Measurements from ENCODE around the gene NFS1.

The NFS1 gene

DNA sequence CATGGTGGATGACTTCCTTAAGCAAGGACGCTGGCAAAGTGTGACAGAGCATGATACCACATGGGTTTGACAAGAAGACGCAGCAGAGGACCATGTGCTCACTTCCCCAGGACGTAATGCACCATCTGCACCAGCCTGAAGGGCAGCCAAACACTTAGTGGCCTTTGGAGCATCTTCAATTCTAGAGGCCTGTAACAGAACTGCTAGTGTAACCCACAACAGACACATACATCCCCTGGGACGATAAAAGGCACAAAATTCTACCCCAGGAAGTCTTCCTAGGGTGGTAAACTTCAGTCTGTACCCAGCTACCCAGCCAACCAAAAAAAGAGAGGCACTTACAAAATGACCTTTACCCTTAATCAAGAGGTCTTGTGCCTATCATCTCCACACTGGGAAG lies 25.3 kb downstream of the NFS1 start:
- no peak for DNase-seq (ENCODE audit: low read depth)

DNA sequence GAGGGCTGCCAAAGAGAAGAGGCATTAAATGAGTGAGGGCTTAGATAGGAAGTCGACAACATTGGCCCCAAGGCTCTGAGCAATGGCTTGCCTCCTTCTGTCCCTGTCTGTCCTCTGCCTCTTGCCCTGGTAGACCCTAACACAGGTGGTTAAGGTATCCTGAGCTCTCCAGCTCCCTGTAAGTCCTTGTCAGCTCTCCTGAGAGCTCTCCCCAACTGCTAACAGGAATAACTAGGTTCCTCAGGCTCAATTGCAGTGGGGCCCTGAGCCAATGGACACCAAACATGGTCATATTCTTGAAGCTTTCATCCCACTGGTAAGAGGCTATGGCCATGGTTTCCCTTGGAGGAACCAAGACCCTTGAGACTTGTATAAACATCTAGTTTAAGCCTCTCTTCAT lies 29.5 kb downstream of the NFS1 start:
- DNase-seq (ENCODE audit: low read depth) = no peak

DNA sequence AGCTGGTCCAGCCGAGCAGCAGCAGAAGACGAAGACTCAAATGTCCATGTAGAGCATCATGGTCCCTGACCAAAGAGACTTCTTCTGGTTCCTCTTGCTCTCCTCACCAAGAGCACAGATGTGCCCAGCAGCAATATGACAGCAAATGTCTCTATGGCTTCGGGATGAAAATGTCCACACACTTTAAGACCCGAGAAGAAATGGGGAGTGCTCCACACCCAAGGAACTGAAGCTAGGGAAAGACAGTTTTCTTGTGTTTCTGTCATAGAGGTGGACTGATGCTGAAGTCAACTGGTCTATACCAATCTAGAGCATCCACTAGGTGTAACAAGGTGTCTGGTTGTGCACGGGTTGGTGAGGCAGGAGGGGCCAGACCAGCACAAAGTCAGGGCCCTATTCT lies 29.9 kb downstream of the NFS1 start:
- no peak for DNase-seq (ENCODE audit: low read depth)

DNA sequence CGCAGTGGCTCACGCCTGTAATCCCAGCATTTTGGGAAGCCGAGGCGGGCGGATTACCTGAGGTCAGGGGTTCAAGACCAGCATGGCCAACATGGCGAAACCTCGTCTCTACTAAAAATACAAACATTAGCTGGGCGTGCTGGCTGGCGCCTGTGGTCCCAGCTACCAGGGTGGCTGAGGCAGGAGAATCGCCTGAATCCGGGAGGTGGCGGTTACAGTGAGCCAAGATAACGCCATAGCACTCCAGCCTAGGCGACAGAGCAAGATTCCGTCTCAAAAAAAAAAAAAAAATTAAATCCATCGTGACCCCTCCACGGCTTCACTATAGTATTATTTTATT lies 33.2 kb downstream of the NFS1 start:
- DNase-seq (ENCODE audit: low read depth) = no peak

DNA sequence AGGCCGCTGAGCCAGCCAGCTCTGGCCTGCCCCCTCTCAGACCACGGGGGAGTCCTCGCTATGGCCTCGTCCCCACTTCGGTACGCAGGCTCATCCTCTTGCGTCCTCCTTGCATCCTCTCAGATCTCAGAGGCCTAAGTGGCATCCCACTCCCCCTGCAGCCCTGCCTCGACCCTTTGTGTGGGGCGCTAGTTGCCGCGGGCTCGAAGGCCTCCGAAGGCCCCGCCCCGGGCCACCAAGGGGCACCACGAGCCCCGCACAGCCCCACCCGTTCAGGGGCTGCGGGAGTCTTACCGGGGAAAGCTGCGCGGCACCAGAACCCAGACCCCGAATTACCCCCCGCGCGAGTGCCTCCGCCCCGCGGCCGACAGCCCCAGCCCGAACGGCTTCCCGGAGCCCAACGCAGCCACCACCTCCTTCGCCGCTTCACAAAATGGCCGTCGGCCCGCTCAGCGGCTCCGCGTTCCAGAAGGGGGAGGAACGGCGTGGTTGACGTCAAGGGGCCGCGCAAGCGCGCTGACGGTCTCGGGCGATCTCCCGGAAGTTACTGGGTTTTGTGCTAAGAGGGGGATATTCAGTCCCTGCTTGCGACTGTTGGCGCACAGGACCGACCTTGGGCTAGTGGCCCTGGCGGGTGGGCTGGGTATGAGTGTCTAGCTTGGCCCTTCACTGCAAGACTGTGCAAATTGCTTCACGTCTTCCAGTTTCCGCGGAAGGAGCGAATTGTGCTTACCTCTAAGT lies 34.5 kb downstream of the NFS1 start, which contains the start of the genes CPNE1 and RBM12:
CPNE1 (minus strand) TSS at position 435 of the 741 bp plus-strand sequence. CDS start 31,977 bp downstream, outside the sequence.
RBM12 (minus strand) TSS at position 435 of the 741 bp plus-strand sequence. CDS start 9,578 bp downstream, outside the sequence.
- DNase-seq (ENCODE audit: low read depth) = peak; percentile 92

DNA sequence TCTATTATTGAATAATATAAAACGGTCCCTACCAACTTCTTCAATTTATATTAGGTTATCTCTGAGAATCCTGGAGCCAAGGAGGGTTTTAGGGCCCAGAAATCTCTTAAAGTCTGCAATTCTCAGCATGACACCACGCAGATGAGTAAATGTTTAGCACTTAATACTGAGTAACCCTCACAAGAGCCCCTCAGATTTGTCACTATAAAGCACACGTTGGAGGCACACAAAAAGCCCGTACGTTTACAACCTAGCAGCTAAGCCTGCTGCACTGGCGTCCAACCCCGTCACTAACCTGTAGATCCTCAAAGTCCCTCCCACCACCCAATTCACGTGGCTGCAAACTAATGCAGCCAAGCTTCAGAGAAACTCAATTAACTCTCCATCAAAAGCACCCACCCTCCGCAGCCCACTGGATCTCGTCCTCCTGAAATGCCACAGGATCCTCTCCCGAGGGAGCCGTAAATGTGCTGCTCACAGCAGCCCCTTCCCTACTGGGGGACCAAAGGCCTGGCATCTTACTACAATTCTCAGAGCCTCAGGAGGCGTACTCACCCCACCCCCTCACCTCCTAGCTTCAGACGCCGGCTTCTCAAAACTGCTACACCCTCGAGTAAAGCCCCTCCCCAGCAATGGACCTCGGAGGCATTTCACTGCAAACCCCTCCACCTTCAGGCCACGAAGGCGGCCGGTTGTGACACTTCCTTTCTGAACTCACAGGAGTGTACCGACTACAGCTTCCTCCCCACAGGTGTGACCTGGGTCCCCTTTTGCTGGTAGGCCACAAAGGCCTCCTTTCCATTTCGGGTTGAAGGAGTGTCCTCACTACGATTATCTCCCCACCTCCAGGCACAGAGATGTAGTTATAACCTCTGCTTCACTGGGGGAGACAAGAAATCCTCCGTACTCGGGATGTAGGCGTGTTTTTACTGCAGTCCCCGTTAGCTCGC lies 35.4 kb downstream of the NFS1 start:
- DNase-seq (ENCODE audit: low read depth) = peak; percentile 33

DNA sequence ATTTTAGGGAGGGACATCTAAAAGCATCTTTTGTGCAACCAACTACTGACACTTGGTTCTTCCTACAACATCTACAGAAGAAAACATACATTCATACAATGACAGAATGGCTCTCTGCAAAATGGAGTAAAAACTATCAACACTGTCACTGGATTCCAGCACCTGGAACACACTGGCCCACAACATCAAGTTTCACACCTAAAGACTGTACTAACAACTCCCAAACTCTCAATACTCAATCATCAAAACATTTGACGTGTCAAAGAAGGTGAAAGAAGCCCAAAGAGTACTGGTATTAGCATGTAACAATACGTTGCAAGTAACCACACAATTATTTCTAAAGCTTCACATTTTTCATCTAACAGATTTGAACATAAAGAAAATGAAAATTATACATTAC lies 36.6 kb downstream of the NFS1 start:
- no peak for DNase-seq (ENCODE audit: low read depth)

DNA sequence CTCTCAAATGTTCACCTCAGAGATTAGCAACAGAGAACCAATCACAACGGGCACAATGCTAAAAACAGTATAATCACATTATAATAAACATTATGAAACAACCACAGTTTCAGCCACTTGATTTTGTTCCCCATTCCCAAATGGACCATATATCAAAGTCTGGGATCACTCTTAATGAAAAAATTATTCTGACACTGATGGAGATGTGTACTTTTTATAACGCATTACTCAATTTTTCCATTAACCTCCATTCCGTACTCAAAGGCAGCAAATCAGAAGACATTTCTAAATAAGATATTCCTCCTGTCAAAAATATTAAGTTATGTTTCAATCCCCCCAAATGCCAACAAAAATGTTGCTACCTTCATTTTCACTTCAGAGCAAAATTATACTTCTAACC lies 37.2 kb downstream of the NFS1 start:
- no peak for DNase-seq (ENCODE audit: low read depth)

DNA sequence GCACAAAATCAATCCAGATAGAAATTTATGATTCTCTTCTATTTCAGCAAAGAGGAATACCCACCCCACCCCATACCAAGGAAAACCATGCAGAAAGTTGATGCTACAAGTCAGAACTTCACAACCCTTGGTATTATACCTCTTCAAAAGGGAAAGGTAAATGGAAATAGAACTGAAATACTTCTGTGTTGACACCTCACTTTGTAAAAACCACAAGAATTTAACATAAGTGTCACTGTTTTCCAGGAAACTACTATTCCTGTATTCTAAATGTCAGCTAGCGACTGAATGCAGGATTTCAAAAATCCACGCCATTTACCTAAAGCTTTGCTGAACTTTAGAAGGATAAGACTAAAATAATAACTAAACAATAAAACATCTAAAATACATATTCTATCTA lies 38.1 kb downstream of the NFS1 start:
- peak; percentile 15 for DNase-seq (ENCODE audit: low read depth)

DNA sequence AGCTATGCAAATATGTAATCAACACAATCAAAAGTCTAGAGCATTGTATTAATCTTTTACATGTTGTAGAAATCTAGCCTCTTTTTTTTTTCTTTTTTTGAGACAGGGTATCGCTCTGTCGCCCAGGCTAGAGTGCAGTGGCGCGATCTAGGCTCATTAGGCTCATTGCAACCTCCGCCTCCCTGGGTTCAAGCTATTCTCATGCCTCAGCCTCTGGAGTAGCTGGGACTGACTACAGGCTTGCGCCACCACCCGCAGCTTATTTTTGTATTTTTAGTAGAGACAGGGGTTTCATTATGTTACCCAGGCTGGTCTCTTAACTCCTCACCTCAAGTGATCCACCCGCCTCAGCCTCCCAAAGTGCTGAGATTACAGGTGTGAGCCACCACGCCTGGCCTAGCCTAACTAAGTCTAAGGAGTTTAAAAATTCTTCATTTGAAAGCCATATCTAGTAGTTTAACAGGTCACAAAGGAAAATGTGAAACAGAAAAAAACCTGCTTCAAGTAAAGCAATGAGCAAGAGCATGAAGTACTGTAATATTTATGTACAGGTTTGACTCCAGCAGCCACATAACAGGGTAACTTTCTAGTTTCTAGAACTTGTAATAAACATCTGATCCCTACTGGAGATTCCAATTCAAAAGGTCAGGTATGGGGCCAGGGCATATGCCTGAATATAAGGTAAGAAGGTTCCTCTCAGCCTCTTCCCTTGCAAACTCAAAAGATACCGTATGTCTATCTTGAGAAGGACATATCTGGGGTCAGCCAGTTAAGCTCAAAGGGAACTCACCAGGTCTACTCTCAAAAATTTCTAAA lies 38.8 kb downstream of the NFS1 start:
- no peak for DNase-seq (ENCODE audit: low read depth)

DNA sequence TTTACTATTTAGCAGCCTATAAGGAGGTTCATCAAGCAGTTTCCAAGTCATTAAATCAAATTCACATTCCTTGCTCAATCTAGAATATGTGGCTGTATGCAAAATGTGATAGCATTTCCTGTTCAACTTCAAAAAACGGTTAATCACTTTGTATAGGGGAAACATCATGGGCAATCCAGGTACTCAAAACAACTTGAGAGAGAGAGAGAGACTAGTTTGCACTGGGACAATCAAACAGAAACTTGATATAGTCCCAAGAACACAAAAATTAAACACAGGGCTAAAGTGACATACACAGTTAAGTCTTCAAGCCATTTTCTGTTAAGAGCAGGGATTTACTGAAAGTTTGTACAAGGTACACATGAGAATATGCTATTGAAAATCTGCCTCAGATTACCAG lies 41.9 kb downstream of the NFS1 start:
- no peak for DNase-seq (ENCODE audit: low read depth)

DNA sequence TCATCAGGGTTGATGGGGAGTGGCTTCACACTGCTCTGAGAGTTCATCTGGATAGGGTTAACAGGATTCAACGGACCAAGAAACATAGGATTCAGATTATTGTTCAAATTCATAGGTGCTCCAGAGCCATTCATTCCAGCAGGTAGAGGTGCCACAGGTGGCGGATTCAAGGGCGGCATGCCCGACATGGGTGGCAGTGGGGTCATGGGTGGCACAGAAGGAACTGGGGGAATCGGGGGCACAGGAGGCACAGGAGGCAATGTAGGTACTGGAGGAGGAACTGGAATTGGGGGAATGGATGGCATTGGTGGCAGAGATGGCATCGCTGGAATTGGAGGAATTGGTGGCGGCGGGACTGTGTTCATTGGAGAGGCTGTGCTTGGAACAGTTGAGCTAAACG lies 44.7 kb downstream of the NFS1 start:
- no peak for DNase-seq (ENCODE audit: low read depth)

DNA sequence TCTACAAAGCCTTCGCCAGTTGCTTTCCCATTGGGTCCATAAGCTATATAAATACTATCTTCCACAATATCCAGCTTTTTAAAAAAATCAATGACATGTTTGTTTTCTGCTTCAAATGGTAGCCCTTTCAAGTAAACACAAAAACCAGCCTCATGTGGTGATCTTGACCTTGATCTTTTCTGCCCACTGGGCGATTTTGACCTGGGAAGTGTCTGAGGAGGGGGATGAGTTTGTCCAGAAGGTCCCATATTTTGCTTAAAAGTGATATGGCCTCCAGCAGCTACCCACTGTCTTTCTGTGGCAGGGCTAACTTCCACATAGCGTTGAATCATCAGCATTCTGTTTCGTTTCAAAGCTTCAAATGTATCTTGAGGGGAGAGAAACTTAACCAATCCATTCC lies 45.3 kb downstream of the NFS1 start:
- DNase-seq (ENCODE audit: low read depth) = no peak

DNA sequence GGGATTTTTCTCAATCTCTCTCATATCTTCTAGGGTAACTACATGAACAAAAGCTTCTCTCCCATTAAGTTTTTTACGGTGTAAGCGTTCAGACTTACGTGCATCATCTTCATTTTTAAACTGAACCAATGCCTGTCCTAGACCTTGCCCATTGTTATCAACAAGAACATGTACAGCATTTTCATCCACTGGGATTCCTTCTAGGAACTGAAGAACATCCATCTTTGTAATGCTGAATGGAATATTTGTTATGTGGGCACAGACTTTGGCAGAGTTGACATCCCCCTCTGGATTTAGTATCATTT lies 45.8 kb downstream of the NFS1 start:
- no peak for DNase-seq (ENCODE audit: low read depth)

DNA sequence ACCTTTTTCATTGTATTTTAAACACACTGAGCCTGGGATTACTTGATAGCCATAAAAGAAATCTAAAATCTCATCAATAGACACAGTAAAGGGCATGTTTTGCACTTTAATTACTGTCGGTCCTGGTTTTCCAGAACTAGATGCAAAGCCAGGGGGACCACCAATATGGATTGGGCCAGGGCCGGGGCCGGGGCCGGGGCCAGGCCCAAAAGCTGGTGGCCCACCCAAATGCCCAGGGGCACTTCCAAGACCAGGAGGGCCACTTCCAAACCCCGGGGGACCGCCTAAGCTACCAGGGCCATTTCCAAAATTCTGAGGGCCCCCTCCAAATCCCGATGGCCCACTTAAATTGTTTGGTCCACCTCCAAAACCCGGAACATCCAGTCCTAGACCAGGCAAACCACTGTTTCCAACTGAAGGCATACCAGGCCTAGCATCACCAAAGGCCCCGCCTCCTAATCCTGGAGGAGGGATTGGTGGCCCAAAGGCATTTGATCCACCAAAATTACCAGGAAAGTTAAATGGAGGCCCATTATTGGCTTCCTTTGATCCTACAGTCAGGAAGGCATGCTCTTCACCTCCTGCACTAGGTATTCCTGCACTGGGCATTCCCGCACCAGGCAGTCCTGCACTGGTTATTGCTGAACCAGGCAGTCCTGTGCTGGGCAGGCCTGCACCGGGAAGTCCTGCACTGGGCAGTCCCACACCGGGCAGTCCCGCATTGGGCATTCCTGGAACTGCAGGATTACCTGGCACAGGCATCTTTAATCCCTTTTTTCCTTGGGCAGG lies 46.3 kb downstream of the NFS1 start:
- DNase-seq (ENCODE audit: low read depth) = no peak

DNA sequence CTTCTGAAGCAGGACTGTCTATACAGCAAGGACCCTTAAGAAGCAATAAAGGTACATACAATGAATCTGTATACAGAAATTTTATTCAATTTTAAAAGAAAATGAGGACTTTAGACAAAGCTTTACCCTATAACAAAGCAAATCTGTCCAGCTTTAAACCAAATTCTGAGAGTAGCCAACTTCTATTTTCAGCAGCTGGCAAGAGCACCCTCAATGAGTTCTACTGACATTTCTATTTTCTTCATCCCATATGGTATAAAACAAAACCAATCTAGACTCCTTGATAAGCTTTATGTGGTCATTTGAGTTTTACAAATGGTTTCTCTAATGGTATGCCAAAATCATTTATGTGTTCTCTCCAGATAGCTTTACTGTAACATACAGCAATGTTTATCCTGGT lies 47.2 kb downstream of the NFS1 start:
- DNase-seq (ENCODE audit: low read depth) = no peak

DNA sequence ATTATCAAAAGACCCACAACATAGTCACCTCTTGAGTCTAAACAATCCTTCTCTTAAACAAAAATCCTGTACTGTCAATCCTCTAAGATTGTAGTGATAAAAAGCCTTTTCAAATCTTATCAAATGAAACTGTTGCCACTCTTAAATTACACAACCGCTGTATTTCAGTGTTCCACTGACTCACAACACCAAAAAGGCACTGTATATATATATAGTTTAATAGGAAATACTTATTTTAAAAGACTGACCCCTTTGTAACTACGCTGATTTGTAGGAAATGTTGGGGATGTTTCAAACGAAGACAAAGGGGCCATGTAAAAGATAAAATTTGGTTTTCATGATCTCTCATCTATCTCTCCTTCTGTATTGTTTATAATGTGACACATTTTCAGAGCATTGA lies 48.5 kb downstream of the NFS1 start:
- DNase-seq (ENCODE audit: low read depth) = no peak

DNA sequence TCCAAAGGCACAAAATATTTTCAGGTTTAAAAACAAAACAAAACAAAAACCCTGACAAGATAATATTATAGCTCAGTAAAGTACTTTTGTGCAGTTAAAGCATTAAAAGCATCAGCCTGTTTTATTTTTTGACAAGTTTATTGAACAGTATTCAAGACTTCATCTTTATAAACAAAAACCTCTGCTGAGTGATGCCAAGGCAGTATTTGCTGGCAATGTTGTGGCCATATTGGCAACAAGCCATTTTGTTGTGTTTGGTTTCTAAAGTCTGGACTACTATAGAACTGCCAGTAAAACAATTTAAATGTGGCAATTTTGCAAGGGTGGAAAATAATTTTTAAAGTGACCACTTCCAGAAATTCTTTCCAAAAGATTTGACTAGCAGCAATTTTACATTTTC lies 50.3 kb downstream of the NFS1 start:
- peak; percentile 12 for DNase-seq (ENCODE audit: low read depth)

DNA sequence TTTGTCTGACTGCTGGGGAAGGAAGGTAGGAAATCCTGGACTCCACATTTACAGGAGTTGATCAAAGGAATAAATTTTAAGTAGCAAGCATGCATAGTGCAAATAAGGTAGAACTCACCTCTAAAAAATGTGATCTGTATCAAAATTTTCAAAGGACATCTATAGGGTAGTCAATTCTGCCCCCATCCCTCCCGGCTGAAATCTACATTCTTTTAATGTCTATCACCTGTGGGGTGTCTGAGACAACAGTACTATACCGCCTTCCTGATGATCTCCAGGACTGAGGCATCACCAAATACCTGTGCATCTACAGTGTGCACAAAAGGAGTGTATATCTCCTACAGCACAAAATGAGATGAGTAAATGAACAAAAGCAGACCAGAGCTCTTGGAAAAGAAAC lies 54.3 kb downstream of the NFS1 start:
- no peak for DNase-seq (ENCODE audit: low read depth)

DNA sequence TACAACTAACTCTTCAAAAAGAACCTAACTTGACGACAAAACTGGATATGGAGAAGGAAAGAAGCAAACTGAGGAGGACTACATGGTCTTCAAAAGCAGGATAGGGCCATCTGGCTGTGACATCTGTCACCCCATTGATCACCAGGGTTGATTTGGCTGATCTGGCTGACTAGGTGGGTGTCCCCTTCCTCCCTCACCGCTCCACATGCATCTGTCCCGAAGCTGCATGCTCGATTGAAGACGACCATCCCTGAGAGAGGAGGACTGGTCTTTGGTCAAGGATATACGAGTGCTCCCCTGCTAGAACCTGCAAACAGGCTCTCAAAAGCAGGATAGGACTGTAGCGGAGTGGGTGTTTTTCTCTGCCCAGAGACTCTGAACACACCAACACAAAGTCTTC lies 56.1 kb downstream of the NFS1 start:
- DNase-seq (ENCODE audit: low read depth) = no peak

DNA sequence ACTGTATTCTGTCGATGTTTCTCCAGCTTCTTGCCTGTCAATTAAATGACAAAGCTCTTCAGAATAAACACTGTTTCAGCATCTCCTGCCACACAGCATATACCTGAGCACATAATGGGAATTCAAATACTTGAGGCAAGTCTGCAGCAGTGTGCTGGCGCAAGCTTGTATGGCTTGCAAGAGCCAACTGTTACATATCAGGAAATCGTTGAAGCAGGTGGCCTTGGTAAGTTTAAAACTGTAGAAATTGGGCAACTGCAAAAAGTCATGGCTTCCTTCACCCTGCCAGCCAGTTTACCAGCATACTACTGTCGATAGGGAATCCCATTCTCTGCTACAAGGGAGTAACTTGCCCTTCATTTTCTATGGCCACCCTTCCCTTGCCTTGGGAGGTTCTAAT lies 57.4 kb downstream of the NFS1 start:
- no peak for DNase-seq (ENCODE audit: low read depth)

DNA sequence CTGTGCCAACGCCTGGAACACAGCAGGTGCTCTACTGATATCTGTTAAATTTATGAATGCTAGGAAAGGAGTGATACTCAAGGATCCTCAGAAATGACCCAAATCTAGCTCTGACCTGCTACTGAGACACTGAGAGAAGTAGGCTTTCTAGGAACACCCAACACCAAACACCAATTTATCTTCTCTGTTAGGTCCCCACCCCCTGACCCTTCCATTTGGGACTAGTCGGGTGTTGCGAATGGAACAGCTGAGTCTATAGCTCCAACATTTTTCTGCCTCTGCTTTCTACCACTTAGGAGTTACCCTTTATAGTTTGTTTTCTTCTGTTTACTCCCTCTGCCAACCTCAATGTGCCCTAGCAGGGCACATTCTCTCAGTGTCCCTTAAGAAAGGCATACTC lies 58.4 kb downstream of the NFS1 start:
- DNase-seq (ENCODE audit: low read depth) = no peak

Measured in EH (cell line).